GM21737 (cell line): ENCODE results near the gene BRIX1.

Experiments
- ATAC-seq: cut with Tn5 transposase; IDR thresholded peaks from one replicate; pipeline ENCODE4 v1.9.1; 2021; ENCODE audit warnings: mild to moderate bottlenecking, moderate library complexity; ENCODE audit not compliant: unreplicated experiment

Gene BRIX1, protein sequence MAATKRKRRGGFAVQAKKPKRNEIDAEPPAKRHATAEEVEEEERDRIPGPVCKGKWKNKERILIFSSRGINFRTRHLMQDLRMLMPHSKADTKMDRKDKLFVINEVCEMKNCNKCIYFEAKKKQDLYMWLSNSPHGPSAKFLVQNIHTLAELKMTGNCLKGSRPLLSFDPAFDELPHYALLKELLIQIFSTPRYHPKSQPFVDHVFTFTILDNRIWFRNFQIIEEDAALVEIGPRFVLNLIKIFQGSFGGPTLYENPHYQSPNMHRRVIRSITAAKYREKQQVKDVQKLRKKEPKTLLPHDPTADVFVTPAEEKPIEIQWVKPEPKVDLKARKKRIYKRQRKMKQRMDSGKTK

DNA sequence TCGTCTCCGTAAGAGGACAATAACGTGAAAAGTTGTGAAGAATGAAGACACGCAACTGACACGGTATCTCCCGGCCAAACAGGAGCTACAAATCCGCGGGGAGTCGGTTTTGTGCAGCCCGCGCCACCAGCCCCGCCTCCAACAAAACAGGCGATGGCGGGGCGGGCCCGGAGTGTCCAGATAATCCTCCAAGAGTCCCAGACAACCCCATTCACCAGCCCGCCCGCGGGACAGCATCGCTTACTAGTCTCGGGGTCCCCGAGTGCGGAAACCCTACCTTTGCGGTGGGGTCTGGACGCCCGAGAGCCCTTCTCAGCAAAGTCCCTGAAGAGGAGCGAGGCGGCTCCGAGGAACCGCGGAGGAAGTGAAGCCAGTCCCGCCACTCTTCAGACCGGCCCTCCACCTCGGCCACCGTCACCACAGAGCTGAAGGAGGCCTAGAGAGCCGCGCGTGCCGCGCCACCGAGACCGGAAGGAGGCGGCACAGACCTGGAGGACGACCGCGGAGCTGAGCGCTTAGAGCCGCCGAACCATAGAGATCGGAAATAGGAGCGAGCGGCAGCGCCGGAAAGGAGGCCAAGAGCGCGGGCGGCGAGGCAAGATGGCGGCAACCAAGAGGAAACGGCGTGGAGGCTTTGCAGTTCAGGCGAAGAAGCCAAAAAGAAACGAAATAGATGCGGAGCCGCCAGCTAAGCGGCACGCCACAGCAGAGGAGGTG, at the start of gene BRIX1, which contains the start of gene RAD1:
TSS of gene BRIX1 (plus strand) at position 573 of the 717 bp plus-strand sequence. CDS start at position 601, 28 bp downstream.
TSS of gene RAD1 (minus strand) at position 366 of the 717 bp plus-strand sequence. CDS start 612 bp downstream, outside the sequence.
- ATAC-seq, result peak; percentile 98

DNA sequence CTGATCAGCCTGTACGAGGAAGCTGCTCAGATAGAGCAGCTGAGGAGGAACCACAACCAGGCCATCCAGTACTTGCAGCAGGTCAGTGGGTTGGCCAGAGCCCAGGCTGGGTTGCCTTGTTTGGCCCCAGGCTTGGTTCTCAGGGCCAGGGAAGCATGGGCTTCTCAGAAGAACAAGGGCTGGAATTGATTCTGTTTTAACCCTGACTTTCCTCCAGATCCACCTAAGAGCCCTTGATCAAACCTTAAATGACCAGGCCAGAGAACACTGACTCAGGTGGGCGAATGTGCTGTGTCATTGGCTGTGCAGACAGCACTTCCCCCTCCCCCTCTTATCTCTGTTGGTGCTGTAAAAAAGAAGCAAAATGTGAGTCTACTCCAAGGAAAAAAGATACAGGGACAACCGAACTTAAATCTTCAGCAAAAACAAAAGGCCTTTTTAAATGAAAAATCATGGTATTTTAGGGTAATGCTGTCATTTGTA, 48.5 kb upstream of the BRIX1 start:
- no peak for ATAC-seq

DNA sequence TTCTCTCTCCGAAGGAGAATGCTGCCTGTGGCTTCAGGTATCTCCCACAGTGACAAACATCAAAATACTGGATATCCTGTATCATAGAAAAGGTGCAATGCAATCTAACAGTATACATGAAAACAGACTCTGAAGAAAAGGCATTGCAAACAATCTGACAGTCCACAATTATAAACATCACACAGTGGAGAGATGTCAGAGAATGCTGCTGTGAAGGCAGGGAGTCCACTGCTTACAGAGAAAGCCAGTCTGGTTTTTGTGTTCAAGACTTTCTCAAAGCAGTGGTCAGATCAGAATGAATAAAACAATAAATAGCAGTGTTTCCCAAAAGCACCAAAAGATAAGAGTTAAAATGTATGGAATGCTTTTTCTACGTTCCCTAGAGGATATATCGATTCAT, 47.9 kb upstream of the BRIX1 start:
- ATAC-seq, result no peak

DNA sequence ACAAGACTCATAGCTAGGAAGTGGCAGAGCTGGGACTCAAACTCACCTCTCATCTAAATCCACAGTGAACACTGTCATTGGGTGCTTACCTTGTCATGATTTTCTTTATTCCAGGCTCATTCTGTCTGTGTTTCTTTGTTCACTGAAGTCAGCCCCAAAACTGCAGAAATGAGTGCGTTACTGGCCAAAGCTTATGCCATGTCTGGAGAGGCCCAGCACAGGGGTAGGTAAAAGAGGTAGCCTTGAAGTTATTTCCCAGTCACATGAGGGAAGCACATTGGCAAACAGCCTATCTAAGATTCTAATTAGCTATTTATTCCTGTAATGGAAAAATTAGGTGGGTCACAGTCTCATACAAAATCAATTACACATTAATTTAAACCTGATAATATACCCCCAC, 46.7 kb upstream of the BRIX1 start:
- ATAC-seq, result no peak

DNA sequence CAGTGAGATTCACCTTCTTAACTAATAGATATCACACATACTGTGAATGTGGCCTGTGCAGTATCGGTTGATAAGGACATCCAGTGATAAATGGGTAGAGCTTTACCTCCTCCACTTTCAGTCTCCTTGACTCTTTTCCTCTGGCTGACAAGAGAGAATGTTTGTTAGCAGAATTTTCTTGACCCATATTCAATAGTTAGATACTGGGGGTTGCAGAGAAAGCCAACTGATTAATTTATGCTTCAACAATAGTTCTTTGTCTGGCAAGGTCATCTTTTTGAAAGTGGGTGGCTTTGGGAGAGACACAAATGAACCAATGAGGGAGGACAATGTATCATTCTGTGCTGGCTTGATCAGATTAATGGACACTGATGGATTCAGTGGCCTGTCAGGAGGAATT, 46.3 kb upstream of the BRIX1 start:
- ATAC-seq, result no peak

DNA sequence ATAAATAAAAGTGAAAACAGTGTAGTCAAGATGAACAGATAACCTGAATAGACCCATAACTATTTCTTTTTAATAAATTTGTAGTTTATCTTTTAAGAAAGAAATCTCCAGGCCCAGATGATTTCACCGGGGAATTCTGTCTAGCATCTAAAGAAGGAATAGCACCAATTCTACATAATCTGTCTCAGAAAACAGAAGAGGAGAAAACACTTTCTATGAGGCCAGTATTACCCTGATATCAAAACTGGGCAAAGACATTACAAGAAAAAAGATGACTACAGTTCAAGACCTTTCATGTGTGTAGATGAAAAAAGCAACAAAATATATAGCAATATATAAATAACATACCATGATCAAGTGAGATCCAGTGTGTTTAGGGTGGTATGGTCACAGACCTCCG, 45.1 kb upstream of the BRIX1 start:
- ATAC-seq, result no peak

DNA sequence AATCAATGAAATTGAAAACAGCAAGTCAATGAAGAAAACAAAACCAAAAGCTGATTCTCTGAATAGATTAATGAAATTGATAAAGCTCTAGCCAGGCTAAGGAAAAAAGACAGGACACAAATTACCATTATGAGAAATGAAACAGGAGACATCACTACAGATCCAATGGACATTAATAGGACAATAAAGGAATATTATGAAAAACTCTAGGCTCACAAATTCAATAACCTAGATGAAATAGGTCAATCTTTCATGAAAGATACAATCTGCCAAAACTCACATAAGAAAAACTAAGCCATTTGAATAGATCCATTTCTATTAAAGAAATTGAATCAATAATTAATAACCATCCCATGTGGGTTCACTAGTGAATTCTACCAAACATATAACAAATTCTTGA, 39.2 kb upstream of the BRIX1 start:
- no peak for ATAC-seq

DNA sequence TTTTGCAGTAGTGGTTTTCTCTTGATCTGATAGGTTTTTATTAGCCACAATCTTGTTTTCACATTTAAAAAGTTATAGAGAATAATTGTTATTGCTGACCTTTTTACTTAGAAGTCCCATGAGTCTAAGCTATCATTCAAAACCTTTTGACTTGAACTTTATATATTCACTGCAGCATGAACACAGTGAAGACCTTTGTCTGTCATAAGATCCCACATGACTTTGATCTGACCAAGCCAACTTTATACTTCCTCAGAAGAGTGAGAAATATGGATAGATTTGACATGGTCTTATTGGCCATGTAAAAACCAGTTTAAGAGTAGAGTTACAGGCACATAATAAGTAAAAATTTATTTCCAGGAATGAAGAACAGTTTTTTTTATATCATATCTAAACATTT, 34.3 kb upstream of the BRIX1 start:
- no peak for ATAC-seq

DNA sequence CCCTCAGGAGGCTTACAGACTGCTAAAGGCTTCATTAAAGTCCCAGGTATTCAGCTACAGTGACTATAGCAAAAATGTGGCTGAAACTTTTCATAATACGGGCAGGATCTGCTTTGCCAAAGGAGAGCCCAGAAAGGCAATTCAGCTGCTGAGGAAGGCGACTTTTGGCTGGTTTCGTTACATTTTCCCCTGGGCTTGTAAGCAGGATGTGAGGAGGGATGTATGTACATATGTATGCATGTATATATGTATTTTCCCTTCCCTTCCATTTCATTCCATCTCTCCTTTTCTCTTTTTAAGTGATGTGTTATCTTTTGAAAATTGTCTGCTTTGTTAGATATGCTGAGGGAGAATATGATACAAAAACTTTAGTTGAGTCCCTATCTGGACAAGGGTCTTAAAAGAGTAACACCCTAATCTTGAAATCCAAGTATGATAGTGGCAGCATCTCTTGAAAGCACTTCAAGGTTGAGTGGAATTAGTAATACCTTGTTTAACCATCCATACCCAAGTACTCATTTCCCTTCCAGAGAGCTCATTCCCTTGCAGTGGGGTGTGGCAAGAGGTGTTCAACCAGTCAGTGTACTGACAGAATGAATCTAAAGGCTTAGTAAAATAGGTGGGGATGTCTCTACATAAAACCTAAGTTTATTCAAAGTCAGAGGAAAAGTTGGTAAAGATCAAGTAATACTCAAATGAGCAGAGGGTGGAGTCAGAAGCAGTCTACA, 29.0 kb upstream of the BRIX1 start:
- ATAC-seq, result no peak

DNA sequence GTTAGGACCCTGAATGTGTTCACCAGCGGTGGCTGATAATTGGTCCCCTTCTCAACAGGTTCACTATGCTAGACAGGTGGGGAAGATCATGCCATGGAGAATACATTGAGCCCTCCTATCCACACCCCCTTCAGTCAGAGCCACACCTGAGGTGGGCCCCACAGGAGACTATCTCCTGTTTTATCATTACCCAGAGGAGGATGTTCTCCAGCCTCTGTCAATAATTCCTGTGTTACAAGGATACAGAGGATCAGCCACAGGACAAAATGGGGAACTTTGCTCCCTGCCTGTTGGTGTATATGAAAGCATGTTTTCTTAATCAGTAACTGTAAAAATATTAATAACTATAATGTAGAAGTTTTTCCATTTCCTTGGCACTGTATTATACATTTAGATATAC, 26.1 kb upstream of the BRIX1 start:
- no peak for ATAC-seq

DNA sequence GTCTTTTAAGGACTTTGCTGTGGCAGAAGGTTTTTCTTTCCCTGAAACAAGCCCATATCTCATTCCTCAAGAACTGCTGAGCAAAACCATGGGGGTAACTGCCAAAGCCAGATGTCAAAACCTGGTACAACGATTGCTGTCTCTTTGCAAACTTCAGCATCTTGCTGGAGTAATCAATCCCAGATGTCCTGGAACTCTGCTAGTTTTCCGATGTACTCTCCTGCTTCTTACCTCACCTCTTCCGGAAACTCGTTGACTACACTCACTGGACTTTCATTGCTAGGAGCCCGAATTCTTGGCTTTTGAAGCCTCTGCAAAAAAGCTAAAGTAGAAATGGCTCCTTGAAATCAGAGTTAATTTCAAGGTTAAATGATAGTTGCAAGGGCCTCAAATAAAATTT, 23.5 kb upstream of the BRIX1 start:
- no peak for ATAC-seq

DNA sequence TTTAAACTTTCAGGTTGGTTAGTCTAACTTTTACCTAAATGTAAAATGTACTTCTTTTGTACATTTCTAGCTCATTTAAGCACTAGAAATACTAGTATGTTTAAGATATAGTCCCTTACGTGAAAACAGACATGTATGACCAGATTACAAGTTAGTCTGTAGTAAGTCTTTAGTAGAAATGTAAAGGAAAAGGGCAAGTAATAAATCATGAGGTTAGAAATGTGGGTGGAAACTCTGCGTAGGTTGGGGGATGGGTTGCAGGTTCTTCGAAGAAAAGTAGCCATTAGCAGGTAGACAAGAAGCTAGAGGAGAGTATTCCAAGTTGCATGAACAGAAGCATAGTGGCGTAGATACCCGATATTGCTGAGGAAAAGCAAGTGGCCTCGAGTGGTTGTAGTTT, 23.1 kb upstream of the BRIX1 start:
- ATAC-seq, result no peak

DNA sequence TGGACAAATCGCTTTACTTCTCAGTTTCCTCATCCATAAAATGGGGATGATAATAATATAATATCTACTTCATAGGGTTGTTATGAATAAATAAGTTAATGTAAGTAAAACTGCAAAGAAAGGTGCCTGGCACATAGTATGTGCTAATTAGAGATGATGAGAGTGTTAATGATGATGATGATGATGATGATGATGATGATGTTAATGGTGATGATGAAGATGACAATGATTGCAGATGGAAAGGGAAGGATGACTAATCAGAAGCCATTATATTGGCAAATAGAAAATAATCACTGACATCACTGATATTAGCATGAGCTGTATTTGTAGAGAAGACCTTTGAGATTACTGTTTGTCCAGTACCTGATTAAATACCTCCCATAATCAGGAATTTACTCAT, 20.8 kb upstream of the BRIX1 start:
- ATAC-seq, result no peak

DNA sequence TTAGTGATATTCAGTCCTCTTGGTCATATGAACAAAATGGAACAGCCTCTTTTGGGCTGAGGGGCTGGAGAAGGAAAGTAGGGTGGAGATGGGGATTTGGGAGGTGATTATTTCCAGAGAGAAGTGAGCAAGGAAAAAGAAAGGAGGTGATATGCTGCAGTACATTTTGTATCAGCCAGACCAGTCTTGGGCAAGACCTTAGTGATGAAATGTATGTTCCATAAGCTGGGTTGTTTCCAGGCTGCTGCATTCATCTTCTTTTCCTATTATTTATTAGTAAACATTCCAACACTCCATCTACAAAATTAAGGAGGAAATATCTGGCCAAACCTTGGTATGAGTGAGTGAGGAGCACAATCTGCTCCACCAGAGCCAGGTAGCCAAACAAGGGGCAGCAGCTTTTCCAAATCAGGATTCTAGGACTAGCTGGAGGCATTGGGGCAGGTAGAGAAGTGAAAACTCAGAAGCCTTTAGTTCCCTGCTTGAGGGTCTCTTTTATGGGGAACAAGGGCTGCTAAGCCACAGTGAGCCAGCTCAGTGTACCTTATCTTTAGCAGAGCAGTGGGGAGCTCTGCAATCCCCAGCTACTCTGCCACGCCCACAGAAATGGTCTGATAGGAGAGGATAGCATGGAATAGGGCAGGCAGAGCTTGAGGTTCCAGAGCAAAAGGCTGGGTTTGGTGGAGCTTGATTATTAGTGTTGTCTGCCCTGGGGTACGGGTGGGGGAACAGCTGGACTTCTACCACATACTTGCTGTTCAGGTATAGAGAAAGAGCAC, 19.7 kb upstream of the BRIX1 start:
- ATAC-seq, result no peak

DNA sequence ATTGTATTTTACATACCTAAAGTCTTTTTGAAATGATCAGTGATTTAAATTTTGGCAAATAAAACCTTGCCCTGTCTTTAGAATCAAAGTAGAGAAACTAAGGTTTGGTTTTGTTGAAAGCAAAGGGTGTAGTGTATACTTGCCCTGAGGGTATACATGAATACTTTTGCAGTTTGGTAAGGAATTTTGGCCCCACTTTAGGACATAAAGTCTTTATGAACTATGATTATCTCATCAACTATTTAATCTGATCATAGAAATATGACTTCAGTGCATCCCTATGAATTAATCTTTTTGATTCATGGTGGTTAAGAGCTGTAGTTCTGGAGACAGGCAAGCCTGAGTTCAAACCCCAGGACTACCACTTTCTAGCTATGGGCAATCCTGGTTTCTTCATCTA, 17.9 kb upstream of the BRIX1 start:
- no peak for ATAC-seq

DNA sequence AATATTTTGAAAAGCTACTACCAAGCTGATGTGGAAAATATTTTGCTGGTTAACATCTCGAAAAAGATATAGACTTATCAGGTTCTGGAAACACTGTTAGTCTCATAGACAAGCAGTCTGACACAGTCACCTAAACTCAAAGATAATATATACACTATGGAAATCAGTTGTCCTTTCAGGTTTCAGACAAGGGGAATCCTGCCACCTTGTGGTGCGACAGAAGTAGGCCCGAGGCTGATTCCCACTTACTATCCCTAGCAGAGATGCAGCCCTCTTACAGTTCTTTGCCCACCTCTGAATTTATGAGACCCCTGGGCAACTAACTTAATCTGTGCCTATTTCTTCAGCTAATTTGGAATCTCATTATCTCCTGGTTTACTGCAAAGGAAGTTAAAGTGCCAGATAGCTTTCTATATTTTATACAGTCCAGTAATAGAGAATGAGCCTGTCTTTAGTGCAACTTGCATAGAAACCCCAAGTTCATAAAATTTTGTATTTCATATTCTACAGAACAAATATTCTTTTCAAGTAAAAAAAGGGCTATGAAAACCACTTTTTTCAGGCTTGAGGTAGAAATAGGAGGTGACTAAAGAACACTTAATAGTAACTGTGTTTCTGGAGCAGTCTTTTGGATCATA, 17.1 kb upstream of the BRIX1 start:
- peak; percentile 71 for ATAC-seq

DNA sequence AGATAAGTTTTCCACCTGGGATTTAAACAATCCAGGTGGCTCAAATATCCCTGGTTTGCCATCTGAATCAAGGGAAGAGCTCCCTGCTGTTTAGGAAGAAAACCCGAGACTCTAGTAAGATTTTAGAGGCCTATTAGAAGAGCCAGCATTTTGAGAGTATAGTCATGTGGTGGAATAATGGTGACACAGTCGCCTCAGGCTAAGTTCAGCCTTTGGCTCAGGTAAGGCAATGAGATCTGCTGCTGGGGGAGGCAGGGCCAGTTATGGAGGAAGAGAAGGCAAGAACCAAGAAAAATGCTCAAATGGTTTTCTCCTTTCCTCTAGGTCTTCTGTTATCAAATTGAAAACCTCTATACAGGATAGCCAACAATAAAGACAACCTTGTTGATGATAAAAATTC, 16.4 kb upstream of the BRIX1 start:
- no peak for ATAC-seq

DNA sequence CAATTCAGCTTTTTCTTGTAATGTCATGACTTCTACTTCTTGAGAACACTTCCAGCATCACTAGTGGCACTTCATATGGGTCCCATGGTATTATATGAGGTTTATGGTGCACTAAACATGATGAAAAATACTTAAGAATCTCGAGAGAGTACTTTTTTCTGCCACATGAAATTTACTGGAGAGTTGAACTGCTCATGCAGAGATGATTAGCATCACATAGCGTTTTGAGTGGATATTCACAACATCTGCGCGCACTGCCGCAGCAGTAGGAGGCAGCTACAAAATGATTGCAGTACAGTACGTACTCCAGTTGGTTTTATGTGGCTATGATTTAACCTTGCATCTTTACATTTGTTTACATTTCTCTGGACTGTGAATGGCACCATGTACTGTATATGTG, 14.9 kb upstream of the BRIX1 start:
- ATAC-seq, result no peak

DNA sequence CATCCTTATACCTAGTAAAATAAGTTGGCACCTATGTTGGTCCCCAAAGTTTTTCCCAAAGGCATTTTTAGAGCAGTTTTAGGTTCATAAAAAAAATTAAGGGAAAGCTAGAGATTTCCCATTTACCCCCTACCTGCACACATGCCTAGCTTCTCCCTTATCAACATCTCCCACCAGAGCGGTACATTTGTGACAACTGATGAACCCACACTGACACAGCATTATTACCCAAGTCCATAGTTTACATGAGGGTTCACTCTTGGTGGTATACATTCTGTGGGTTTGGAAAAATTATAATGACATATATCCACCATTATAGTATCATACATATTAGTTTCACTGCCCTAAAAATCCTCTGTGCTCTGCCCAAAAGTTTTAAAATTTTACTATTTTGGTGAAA, 12.3 kb upstream of the BRIX1 start:
- ATAC-seq, result no peak

DNA sequence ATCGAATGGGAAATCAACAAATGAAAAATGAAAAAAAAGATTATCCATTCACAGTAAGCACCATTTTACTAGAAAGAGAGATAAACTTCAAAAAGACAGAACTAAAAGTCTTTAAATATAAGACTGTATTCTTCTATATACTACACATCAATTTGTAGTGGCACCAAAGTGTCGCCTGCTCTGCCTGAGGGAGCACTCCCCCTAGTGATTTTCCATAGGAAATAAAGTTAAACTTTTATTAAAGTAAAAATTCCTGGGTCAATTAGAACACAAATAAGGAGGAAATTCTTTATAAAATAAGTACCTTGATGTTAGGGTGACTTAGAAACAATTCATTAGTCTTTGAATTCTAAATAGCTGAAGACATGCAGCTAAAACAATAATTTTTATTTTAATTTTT, 9.9 kb upstream of the BRIX1 start:
- no peak for ATAC-seq
